H1 (cell line): ENCODE results near the gene PHLDA1. TPM values are rescaled to one million over a fixed set of nuclear protein-coding genes. Genes with fewer than 3 reads are reported as not detected.
A peak's percentile ranks its signal among the peaks of the same experiment; 100 is the strongest.

Experiments
- CTCF ChIA-PET: fragments of 300-600 bp; sonication (Branson Sonifier 250); formaldehyde crosslinking; loops from one replicate; lab custom pipeline; 2021; ENCODE audit not compliant: partially characterized antibody; lab: Charles Lee
- POLR2A ChIA-PET: fragments of 300-600 bp; sonication (Branson Sonifier 250); formaldehyde crosslinking; loops from one replicate; lab custom pipeline; 2021; ENCODE audit warnings: inconsistent platforms; ENCODE audit not compliant: partially characterized antibody; lab: Charles Lee
- DNase-seq, 2 experiments: peaks; one replicate each; pipeline versions ENCODE4 v3.0.0 to v3.0.0-alpha.2; 2010 to 2022; ENCODE audit warnings: low spot score in 2 of 2, low read depth in 1 of 2, mixed read lengths in 1 of 2
- FAIRE-seq: peaks from 2 replicates; lab custom pipeline; 2011; peaks lifted over from hg19 to GRCh38; lab: Jason Lieb, UNC
- H2AFZ ChIP-seq: 2 replicates; pipeline ENCODE4 v1.8.1; 2012; ENCODE audit warnings: low read length, inconsistent platforms
- H2AK5ac ChIP-seq: 2 replicates; pipeline ENCODE4 v1.6.1; 2013; ENCODE audit warnings: low read depth, low read length
- H2BK120ac ChIP-seq: replicated peaks from 2 replicates; pipeline ENCODE3; 2013; ENCODE audit warnings: low read depth, low read length, inconsistent platforms
- H2BK12ac ChIP-seq: 2 replicates; pipeline ENCODE4 v1.6.1; 2013; ENCODE audit warnings: low read depth, low read length
- H2BK15ac ChIP-seq: 2 replicates; pipeline ENCODE4 v1.6.1; 2013; ENCODE audit warnings: low read length
- H2BK20ac ChIP-seq: 2 replicates; pipeline ENCODE4 v1.6.1; 2013; ENCODE audit warnings: low read length
- H2BK5ac ChIP-seq: 2 replicates; pipeline ENCODE4 v1.6.1; 2013; ENCODE audit warnings: low read depth, low read length
- H3K14ac ChIP-seq: 2 replicates; pipeline ENCODE4 v1.6.1; 2013; ENCODE audit warnings: inconsistent platforms; ENCODE audit not compliant: insufficient read length
- H3K18ac ChIP-seq: 2 replicates; pipeline ENCODE4 v1.6.1; 2013; ENCODE audit warnings: low read length; ENCODE audit errors: extremely low read depth
- H3K23ac ChIP-seq: 2 replicates; pipeline ENCODE4 v1.6.1; 2013; ENCODE audit warnings: inconsistent platforms; ENCODE audit not compliant: insufficient read length
- H3K23me2 ChIP-seq: 2 replicates; pipeline ENCODE4 v1.6.1; 2013; ENCODE audit warnings: low read depth, low read length
- H3K27ac ChIP-seq: 2 replicates; pipeline ENCODE4 v1.6.1; 2011; ENCODE audit warnings: low read depth, low read length, inconsistent platforms
- H3K27me3 ChIP-seq, 4 experiments: replicated peaks in 1 of 4; 1 replicate in 1 of 4; 2 replicates in 3 of 4; pipeline versions ENCODE4 v1.6.1 to v1.8.1; 2011 to 2013; ENCODE audit warnings: low read length in 3 of 4, mild to moderate bottlenecking in 3 of 4, inconsistent platforms in 2 of 4, mixed read lengths in 2 of 4, moderate library complexity in 1 of 4; ENCODE audit not compliant: control insufficient read depth in 3 of 4, insufficient read depth in 3 of 4; ENCODE audit errors: extremely low read depth in 1 of 4
- H3K36me3 ChIP-seq, 4 experiments: 2 replicates each; pipeline versions ENCODE4 v1.6.1 to v1.8.1; 2011 to 2013; ENCODE audit warnings: mild to moderate bottlenecking in 4 of 4, low read length in 3 of 4, moderate library complexity in 2 of 4, control low read depth in 1 of 4, inconsistent platforms in 1 of 4; ENCODE audit not compliant: insufficient read depth in 4 of 4, control insufficient read depth in 2 of 4
- H3K4ac ChIP-seq: replicated peaks from 2 replicates; pipeline ENCODE3; 2013; ENCODE audit warnings: low read length, low read depth, mixed read lengths, inconsistent platforms; ENCODE audit not compliant: insufficient read length
- H3K4me1 ChIP-seq, 4 experiments: replicated peaks in 1 of 4; 1 replicate in 1 of 4; 2 replicates in 3 of 4; pipeline versions ENCODE4 v1.6.1 to v1.8.1; 2011 to 2013; ENCODE audit warnings: low read length in 3 of 4, inconsistent platforms in 2 of 4, mixed read lengths in 1 of 4; ENCODE audit not compliant: insufficient read depth in 4 of 4, control insufficient read depth in 3 of 4
- H3K4me2 ChIP-seq, 2 experiments: 2 replicates each; pipeline versions ENCODE4 v1.6.1 to v1.8.1; 2011 to 2013; ENCODE audit warnings: low read depth in 2 of 2, low read length in 2 of 2, control low read depth in 1 of 2, inconsistent platforms in 1 of 2, mild to moderate bottlenecking in 1 of 2; ENCODE audit not compliant: insufficient read depth in 1 of 2
- H3K4me3 ChIP-seq, 4 experiments: fragments of 200-600, 300-600 bp in 1 of 4; sonication (generic), shearing (Covaris generic), sonication (Bioruptor Twin) in 1 of 4; 2 replicates each; pipeline versions ENCODE4 v1.5.1 to v1.8.1; 2011 to 2016; ENCODE audit warnings: low read length in 4 of 4, low read depth in 3 of 4, control low read depth in 2 of 4, inconsistent platforms in 2 of 4, mild to moderate bottlenecking in 2 of 4, mixed read lengths in 1 of 4, moderate library complexity in 1 of 4; ENCODE audit not compliant: insufficient read depth in 2 of 4; ENCODE audit errors: extremely low read depth in 1 of 4
- H3K56ac ChIP-seq: replicated peaks from 2 replicates; pipeline ENCODE3; 2013; ENCODE audit warnings: low read depth, mild to moderate bottlenecking, mixed read lengths, low read length, inconsistent platforms; ENCODE audit not compliant: insufficient read length
- H3K79me1 ChIP-seq: 2 replicates; pipeline ENCODE4 v1.6.1; 2013; ENCODE audit warnings: low read depth, low read length, control low read depth
- H3K79me2 ChIP-seq, 2 experiments: 2 replicates each; pipeline versions ENCODE4 v1.6.1 to v1.8.1; 2012 to 2013; ENCODE audit warnings: low read length in 2 of 2, mild to moderate bottlenecking in 2 of 2, inconsistent platforms in 1 of 2; ENCODE audit not compliant: insufficient read depth in 2 of 2, control insufficient read depth in 1 of 2
- H3K9ac ChIP-seq, 4 experiments: replicated peaks in 1 of 4; 1 replicate in 1 of 4; 2 replicates in 3 of 4; pipeline versions ENCODE4 v1.6.1 to v1.8.1; 2011 to 2013; ENCODE audit warnings: low read depth in 3 of 4, low read length in 3 of 4, control low read depth in 2 of 4, mild to moderate bottlenecking in 2 of 4, moderate library complexity in 2 of 4, inconsistent platforms in 1 of 4; ENCODE audit errors: extremely low read depth in 1 of 4
- H3K9me3 ChIP-seq, 2 experiments: 2 replicates each; pipeline versions ENCODE4 v1.6.1 to v1.8.1; 2012 to 2013; ENCODE audit warnings: mild to moderate bottlenecking in 2 of 2, moderate library complexity in 2 of 2, control low read depth in 1 of 2, inconsistent platforms in 1 of 2, low read depth in 1 of 2, low read length in 1 of 2, mixed read lengths in 1 of 2; ENCODE audit not compliant: insufficient read depth in 2 of 2
- H4K20me1 ChIP-seq, 2 experiments: replicated peaks in 1 of 2; 2 replicates each; pipeline versions ENCODE3 to v1.8.1; 2011 to 2013; ENCODE audit warnings: inconsistent platforms in 2 of 2, low read length in 2 of 2, mild to moderate bottlenecking in 1 of 2; ENCODE audit not compliant: insufficient read depth in 2 of 2, control insufficient read depth in 1 of 2
- H4K5ac ChIP-seq: 2 replicates; pipeline ENCODE4 v1.6.1; 2013; ENCODE audit warnings: low read length, low read depth, mixed read lengths, inconsistent platforms; ENCODE audit not compliant: insufficient read length
- H4K8ac ChIP-seq: 2 replicates; pipeline ENCODE4 v1.8.0; 2013; ENCODE audit warnings: mild to moderate bottlenecking, moderate library complexity, low read length, inconsistent platforms; ENCODE audit not compliant: insufficient read depth; ENCODE audit errors: extremely low read depth
- H4K91ac ChIP-seq: replicated peaks from 2 replicates; pipeline ENCODE3; 2013; ENCODE audit warnings: low read length, mixed read lengths, inconsistent platforms; ENCODE audit not compliant: insufficient read length
- ASH2L ChIP-seq: fragments of 200-600, 300-600 bp; sonication (generic); IDR thresholded peaks from one replicate; pipeline ENCODE4 v1.7.1; 2017; ENCODE audit warnings: low read length
- BCL11A ChIP-seq, 2 experiments: IDR thresholded peaks; one replicate each; pipeline ENCODE4 v1.6.1; 2011; ENCODE audit warnings: low read depth in 2 of 2, low read length in 2 of 2, mild to moderate bottlenecking in 2 of 2
- CBX5 ChIP-seq: fragments of 300-800, 300-1000 bp; sonication (generic); IDR thresholded peaks from 2 replicates; pipeline ENCODE4 v1.7.1; 2016; ENCODE audit warnings: antibody characterized with exemption, low read length, low read depth
- CHD1 ChIP-seq: IDR thresholded peaks from 2 replicates; pipeline ENCODE4 v1.6.1; 2012; ENCODE audit warnings: low read depth, low read length, improper control_type of control experiment
- KDM4A ChIP-seq: IDR thresholded peaks from one replicate; pipeline ENCODE4 v1.7.1; 2012; ENCODE audit warnings: low read depth, mild to moderate bottlenecking, moderate library complexity, low read length, inconsistent platforms; ENCODE audit not compliant: severe bottlenecking
- KDM5A ChIP-seq: fragments of 200-600 bp; IDR thresholded peaks from 2 replicates; pipeline ENCODE4 v1.7.1; 2012; ENCODE audit warnings: mild to moderate bottlenecking, low read length, inconsistent platforms, mixed read lengths
- MAFK ChIP-seq: IDR thresholded peaks from 2 replicates; pipeline ENCODE4 v1.6.1; 2012; ENCODE audit warnings: low read depth, mild to moderate bottlenecking, improper control_type of control experiment, low read length
- NANOG ChIP-seq: IDR thresholded peaks from 2 replicates; pipeline ENCODE4 v1.6.1; 2011; ENCODE audit warnings: low read length, low read depth, mild to moderate bottlenecking, inconsistent platforms; ENCODE audit not compliant: insufficient read depth, poor library complexity, severe bottlenecking
- PHF8 ChIP-seq: fragments of 200-600 bp; sonication (generic); conservative IDR thresholded peaks from 2 replicates; pipeline ENCODE4 v1.7.1; 2012; ENCODE audit warnings: low read depth, mild to moderate bottlenecking, inconsistent platforms, low read length, moderate library complexity
- SAP30 ChIP-seq: fragments of 300-600 bp; sonication (generic); IDR thresholded peaks from 2 replicates; pipeline ENCODE4 v1.7.1; 2012; ENCODE audit warnings: low read length, moderate library complexity, mild to moderate bottlenecking, inconsistent platforms; ENCODE audit not compliant: insufficient read depth, insufficient replicate concordance
- SP1 ChIP-seq: IDR thresholded peaks from 2 replicates; pipeline ENCODE4 v1.6.1; 2011; ENCODE audit warnings: low read depth, low read length
- SP4 ChIP-seq: IDR thresholded peaks from 2 replicates; pipeline ENCODE4 v1.6.1; 2012; ENCODE audit warnings: low read length, inconsistent platforms
- TAF1 ChIP-seq: IDR thresholded peaks from 2 replicates; pipeline ENCODE4 v1.6.1; 2011; ENCODE audit warnings: mild to moderate bottlenecking, low read depth, low read length
- YY1 ChIP-seq: IDR thresholded peaks from 2 replicates; pipeline ENCODE4 v1.6.1; 2011; ENCODE audit warnings: low read depth, mild to moderate bottlenecking, low read length
- WGBS, 2 experiments: shearing (Covaris generic) in 1 of 2; methylation state at CpG; one replicate each; pipeline versions ENCODE4 v1.1.6 to v1.1.7; 2013 to 2015; ENCODE audit warnings: low lambda C conversion rate in 2 of 2, mixed read lengths in 2 of 2, inconsistent platforms in 1 of 2, low coverage in 1 of 2, missing lambda C conversion rate in 1 of 2; ENCODE audit not compliant: insufficient replicate concordance in 2 of 2, insufficient coverage in 1 of 2, insufficient read length in 1 of 2; ENCODE audit errors: extremely low coverage in 1 of 2, missing lambda C conversion rate in 1 of 2; 5-methylcytosine and 5-hydroxymethylcytosine counted together
- polyA plus RNA-seq, 7 experiments: library from polyadenylated mRNA; depleted of rRNA in 3 of 7; stranded (reverse) in 5 of 7; unstranded in 2 of 7; fragments of >200 nt in 5 of 7; fragments of 200-250 nt in 2 of 7; gene quantifications; 1 replicate in 5 of 7; 2 replicates in 1 of 7; 4 replicates in 1 of 7; pipeline versions ENCODE4 v1.2.1 to v1.2.3, GENCODE V29; 2011 to 2013; ENCODE audit warnings: missing spikeins in 2 of 7, mixed read lengths in 2 of 7
- total RNA-seq: library from RNA; stranded (reverse); fragmentation: NEBNext Ultra II Directional; extraction: Animal tissue kit (Norgen Biotek cat#: 25700); gene quantifications from 2 replicates; pipeline ENCODE4 v1.2.1, GENCODE V29; 2021

PHLDA1 gene
- total and polyA plus RNA-seq, 2 of the 8 experiments (the other 6 are each of a cell fraction or from before 2014, with no cell fraction given) = 18.9 to 19.4 TPM

GRCh38 chr12:75982979-75983660 is 48.5 kb downstream of the PHLDA1 start:
- Histone ChIP-seq H2BK20ac (no peak overlapping the region), H2BK15ac (peak overlapping the region; percentile 34; the same call in 1 of the 2 replicates), H2AK5ac (no peak overlapping the region), H3K4me3 (no peak overlapping the region), H3K4me1 (peaks cover 2 to 11% (median 5%) of the 10 kb centered on the region in 4 experiments; a peak in 4 of 7 replicates), H4K5ac (no peak overlapping the region), H3K56ac (no peak overlapping the region), H4K8ac (no peak overlapping the region), H4K91ac (no peak overlapping the region), H3K23ac (no peak overlapping the region), H2BK120ac (no peak overlapping the region), H3K18ac (no peak overlapping the region), H3K79me2 (no peaks in the 10 kb centered on the region), H3K27ac (no peak overlapping the region), H3K4ac (no peak overlapping the region), H2BK5ac (no peak overlapping the region), H4K20me1 (no peaks in the 10 kb centered on the region), H2AFZ (no peak overlapping the region), H3K23me2 (no peaks in the 10 kb centered on the region), H3K9me3 (no peaks in the 10 kb centered on the region), H3K27me3 (no peaks in the 10 kb centered on the region), H3K79me1 (no peaks in the 10 kb centered on the region), H3K14ac (no peak overlapping the region), H3K9ac (no peak overlapping the region), H3K36me3 (no peaks in the 10 kb centered on the region), H3K4me2 (no peak overlapping the region), H2BK12ac (0 out of 2 replicates have a peak overlapping the region, but pooled peaks have one; percentile 45)
- 87% methylated on average over 5 of the region's 5 CpGs; no CpG with 5 or more reads in 1 of the 2 experiments for WGBS, 2 experiments
- POLR2A ChIA-PET = interaction anchor here (0.5 to 1.1 kb wide), 2 partner anchors 17 to 27 kb away, joined by 3 read pairs; no protein-coding TSS in a partner anchor
- DNase-seq (no peak), FAIRE-seq (no peak)
- CTCF ChIA-PET = interaction anchor here (1.0 kb wide), 2 partner anchors 10 to 132 kb away, joined by 3 to 4 read pairs; no protein-coding TSS in a partner anchor
- TF ChIP-seq NANOG (no peak), ASH2L (no peak), SAP30 (no peak), YY1 (no peak), KDM5A (no peak), SP1 (no peak), SP4 (no peak), CBX5 (no peak), BCL11A (IDR thresholded peaks at IDR 0.05; ENCODE audit: low read depth in 2 of 2, low read length in 2 of 2) (no peak), TAF1 (no peak), CHD1 (no peak), PHF8 (no peak), MAFK (no peak), KDM4A (no peak)
